ENCODE measurements around the gene CDC42EP4. TPM values are rescaled to one million over a fixed set of nuclear protein-coding genes. Genes with fewer than 3 reads are reported as not detected.

CDC42EP4 gene
- total RNA-seq, 1 experiment from 2014 or later = 11.0 TPM

GRCh38 chr17:73324160-73324475 is 12.3 kb upstream of the CDC42EP4 start:
- intact Hi-C loops (cut with micrococcal nuclease) = no loop called here
- POLR2A ChIA-PET = interaction anchor here (0.7 to 0.9 kb wide), 2 partner anchors 12 kb away, joined by 3 read pairs; no protein-coding TSS in a partner anchor
- Mint-ChIP-seq H3K27me3 (ENCODE audit: insufficient read depth, unreplicated experiment) (no peaks in the 10 kb centered on the region), H3K27ac (ENCODE audit: low read depth, unreplicated experiment) (no peak overlapping the region), H3K36me3 (ENCODE audit: insufficient read depth, unreplicated experiment) (peaks cover 6% of the 10 kb centered on the region), H3K9me3 (ENCODE audit: unreplicated experiment) (no peaks in the 10 kb centered on the region), H3K4me1 (ENCODE audit: insufficient read depth, unreplicated experiment) (peaks cover 5% of the 10 kb centered on the region), H3K4me3 (ENCODE audit: unreplicated experiment) (no peak overlapping the region)
- no peak for DNase-seq (ENCODE audit: unreplicated experiment)
- CTCF ChIA-PET = interaction anchor here (0.6 kb wide), 1 partner anchor 55 kb away, joined by 3 read pairs; no protein-coding TSS in a partner anchor
- TF ChIP-seq CTCF (IDR thresholded peaks at IDR 0.05; ENCODE audit: unreplicated experiment) = no peak
- BruUV-seq (replicated peaks) = no TSS peak

- no peak overlapping the region for H3K27ac Mint-ChIP-seq (ENCODE audit: low read depth, unreplicated experiment)
- no TSS peak for BruUV-seq (replicated peaks)
- no peak for DNase-seq (ENCODE audit: unreplicated experiment)
- H3K4me1 Mint-ChIP-seq (ENCODE audit: insufficient read depth, unreplicated experiment) = peaks cover 5% of the 10 kb centered on the region
- ChIA-PET POLR2A (interaction anchor here (0.9 kb wide), 1 partner anchor 11 kb away, joined by 3 read pairs; no protein-coding TSS in a partner anchor), CTCF (interaction anchor here (0.6 to 1.3 kb wide), 3 partner anchors 9 to 55 kb away, joined by 3 to 4 read pairs (median 4); no protein-coding TSS in a partner anchor)
- H3K9me3 Mint-ChIP-seq (ENCODE audit: unreplicated experiment) = no peaks in the 10 kb centered on the region
- no peaks in the 10 kb centered on the region for H3K27me3 Mint-ChIP-seq (ENCODE audit: insufficient read depth, unreplicated experiment)
- TF ChIP-seq CTCF (IDR thresholded peaks at IDR 0.05; ENCODE audit: unreplicated experiment) = no peak
- peaks cover 6% of the 10 kb centered on the region for H3K36me3 Mint-ChIP-seq (ENCODE audit: insufficient read depth, unreplicated experiment)
- intact Hi-C loops (cut with micrococcal nuclease) = no loop called here
- H3K4me3 Mint-ChIP-seq (ENCODE audit: unreplicated experiment) = no peak overlapping the region
Measured at GRCh38 chr17:73323409-73324159, 11.8 kb upstream of the CDC42EP4 start.

- DNase-seq (ENCODE audit: unreplicated experiment) = no peak
- Mint-ChIP-seq H3K4me3 (ENCODE audit: unreplicated experiment) (no peak overlapping the region), H3K27me3 (ENCODE audit: insufficient read depth, unreplicated experiment) (no peaks in the 10 kb centered on the region), H3K9me3 (ENCODE audit: unreplicated experiment) (no peaks in the 10 kb centered on the region), H3K4me1 (ENCODE audit: insufficient read depth, unreplicated experiment) (peaks cover 3% of the 10 kb centered on the region), H3K27ac (ENCODE audit: low read depth, unreplicated experiment) (no peak overlapping the region), H3K36me3 (ENCODE audit: insufficient read depth, unreplicated experiment) (no peaks in the 10 kb centered on the region)
- POLR2A ChIA-PET = interaction anchor here (0.8 to 1.0 kb wide), 2 partner anchors 9 to 20 kb away, joined by 3 read pairs; partner anchors contain the start of gene CDC42EP4
- BruUV-seq (replicated peaks) = no TSS peak
- TF ChIP-seq CTCF (IDR thresholded peaks at IDR 0.05; ENCODE audit: unreplicated experiment) = no peak
- CTCF ChIA-PET = interaction anchor here (0.7 kb wide), 1 partner anchor 65 kb away, joined by 4 read pairs; no protein-coding TSS in a partner anchor
- intact Hi-C loops (cut with micrococcal nuclease) = no loop called here
Measured at GRCh38 chr17:73320601-73321264, 8.9 kb upstream of the CDC42EP4 start.

- Mint-ChIP-seq H3K9me3 (ENCODE audit: unreplicated experiment) (no peaks in the 10 kb centered on the region), H3K36me3 (ENCODE audit: insufficient read depth, unreplicated experiment) (no peaks in the 10 kb centered on the region), H3K4me3 (ENCODE audit: unreplicated experiment) (no peak overlapping the region), H3K27ac (ENCODE audit: low read depth, unreplicated experiment) (no peak overlapping the region), H3K27me3 (ENCODE audit: insufficient read depth, unreplicated experiment) (no peaks in the 10 kb centered on the region), H3K4me1 (ENCODE audit: insufficient read depth, unreplicated experiment) (no peaks in the 10 kb centered on the region)
- POLR2A ChIA-PET = interaction anchor here (0.8 to 1.0 kb wide), 2 partner anchors 8 to 21 kb away, joined by 3 read pairs; partner anchors contain the start of gene CDC42EP4
- CTCF ChIA-PET = no interaction called here
- no TSS peak for BruUV-seq (replicated peaks)
- intact Hi-C loops (cut with micrococcal nuclease) = no loop called here
- DNase-seq (ENCODE audit: unreplicated experiment) = no peak
- TF ChIP-seq CTCF (IDR thresholded peaks at IDR 0.05; ENCODE audit: unreplicated experiment) = no peak
Measured at GRCh38 chr17:73319766-73320165, 8.0 kb upstream of the CDC42EP4 start.

Measured in MCF 10A (cell line).